ENCODE measurements around the gene TSPAN18.

The TSPAN18 gene

DNA sequence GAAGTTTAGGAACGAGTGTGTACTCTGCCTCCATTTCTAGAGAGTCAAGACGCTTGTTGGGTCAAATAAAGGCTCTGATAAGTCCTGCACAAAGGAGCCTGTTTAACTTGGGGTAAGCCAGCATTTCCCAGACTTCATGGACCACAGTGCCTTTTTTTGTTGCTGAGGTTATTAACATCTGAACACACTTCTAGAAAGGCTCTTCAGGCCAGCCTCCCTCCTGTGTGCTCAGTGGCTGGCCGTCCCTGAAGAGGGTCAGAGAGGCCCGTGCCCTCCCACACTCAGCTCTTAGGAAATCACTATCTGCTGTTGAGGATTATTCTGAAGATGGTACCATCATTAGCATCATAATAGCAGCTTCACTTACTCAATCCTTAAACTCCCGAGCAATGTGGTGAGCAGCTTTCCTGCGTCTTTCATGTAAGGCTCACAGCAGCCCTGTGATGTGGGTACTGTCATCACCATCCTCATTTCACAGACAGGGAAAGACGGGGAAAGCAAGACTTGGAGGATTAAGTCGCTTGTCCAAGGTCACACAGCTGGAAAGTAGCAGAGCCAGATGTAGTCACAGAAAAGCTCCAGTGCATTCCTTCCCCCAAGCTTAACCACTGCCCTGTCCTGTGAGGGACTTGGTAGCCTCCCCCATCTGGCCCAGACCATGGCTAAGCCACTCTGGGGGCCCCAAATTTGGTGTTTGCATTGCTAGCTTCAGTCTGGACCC lies 71.3 kb downstream of the TSPAN18 start:
- no peak for FAIRE-seq
- DNase-seq (ENCODE audit: insufficient read length, low spot score), result no peak
- TF ChIP-seq, protein P1, sequence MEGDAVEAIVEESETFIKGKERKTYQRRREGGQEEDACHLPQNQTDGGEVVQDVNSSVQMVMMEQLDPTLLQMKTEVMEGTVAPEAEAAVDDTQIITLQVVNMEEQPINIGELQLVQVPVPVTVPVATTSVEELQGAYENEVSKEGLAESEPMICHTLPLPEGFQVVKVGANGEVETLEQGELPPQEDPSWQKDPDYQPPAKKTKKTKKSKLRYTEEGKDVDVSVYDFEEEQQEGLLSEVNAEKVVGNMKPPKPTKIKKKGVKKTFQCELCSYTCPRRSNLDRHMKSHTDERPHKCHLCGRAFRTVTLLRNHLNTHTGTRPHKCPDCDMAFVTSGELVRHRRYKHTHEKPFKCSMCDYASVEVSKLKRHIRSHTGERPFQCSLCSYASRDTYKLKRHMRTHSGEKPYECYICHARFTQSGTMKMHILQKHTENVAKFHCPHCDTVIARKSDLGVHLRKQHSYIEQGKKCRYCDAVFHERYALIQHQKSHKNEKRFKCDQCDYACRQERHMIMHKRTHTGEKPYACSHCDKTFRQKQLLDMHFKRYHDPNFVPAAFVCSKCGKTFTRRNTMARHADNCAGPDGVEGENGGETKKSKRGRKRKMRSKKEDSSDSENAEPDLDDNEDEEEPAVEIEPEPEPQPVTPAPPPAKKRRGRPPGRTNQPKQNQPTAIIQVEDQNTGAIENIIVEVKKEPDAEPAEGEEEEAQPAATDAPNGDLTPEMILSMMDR (IDR thresholded peaks at IDR 0.05; ENCODE audit: insufficient read depth, missing control alignments), result no peak

DNA sequence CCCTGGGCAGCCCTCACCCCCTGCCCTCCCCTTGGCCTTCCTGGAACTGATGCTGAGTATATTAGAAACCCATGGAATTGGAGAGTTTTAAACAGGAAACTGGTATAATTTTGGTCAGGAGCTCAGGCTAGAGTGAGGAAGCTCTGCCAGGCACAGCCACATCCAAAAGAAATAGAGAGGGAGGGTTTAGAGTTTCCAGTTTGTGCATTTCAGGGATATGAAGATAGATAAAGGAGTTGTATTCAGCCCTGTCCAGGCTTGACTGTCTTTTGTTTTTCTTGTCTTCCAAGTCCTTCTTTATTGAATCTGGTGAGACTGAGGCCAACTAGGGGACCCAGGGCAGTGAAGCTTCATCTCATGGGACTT lies 71.8 kb downstream of the TSPAN18 start:
- TF ChIP-seq, protein P1 (IDR thresholded peaks at IDR 0.05; ENCODE audit: insufficient read depth, missing control alignments), result no peak
- FAIRE-seq, result no peak

DNA sequence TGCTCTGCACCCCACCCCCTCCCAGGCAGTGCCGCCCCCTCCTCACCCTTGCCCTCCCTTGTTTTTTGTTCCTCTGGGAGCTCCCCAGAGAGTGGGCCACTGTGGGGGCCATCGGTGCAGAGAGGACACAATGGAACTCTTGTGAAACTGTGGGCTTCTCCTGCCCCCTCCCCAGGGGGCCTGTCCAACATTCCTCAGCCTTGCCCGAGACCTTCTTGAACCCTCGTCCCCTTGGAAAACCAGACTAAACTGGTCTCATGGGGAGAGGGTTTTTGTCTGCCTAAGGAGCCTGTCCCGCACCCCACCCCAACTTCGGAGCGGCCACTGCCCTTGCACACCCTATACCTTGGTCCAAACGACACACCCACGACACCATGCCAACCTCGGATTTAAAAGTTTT lies 72.2 kb downstream of the TSPAN18 start:
- no peak for FAIRE-seq
- TF ChIP-seq, protein P1 (IDR thresholded peaks at IDR 0.05; ENCODE audit: insufficient read depth, missing control alignments), result no peak

More for the DNA sequence above, 71.8 kb downstream of the TSPAN18 start:
- DNase-seq (ENCODE audit: insufficient read length, low spot score), result no peak

DNA sequence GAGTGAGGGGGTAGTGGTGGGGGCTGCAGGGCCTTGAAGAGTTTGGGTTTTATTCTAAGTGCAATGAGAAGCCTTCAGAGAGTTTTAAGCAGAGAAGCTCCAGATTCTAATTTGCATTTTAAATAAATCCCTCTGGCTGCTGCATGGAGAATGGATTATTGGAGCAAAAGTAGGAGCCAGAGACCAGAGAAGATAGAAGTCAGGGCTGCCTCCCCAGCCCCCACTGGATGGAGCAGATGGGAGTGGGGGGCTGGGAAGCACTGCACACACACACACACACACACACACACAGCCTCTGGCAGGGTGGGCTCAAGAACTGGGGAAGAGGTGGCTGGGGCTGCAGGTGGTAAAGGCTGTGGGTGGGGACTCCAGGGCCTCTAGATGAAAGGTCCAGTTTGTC lies 75.6 kb downstream of the TSPAN18 start:
- TF ChIP-seq, protein P1 (IDR thresholded peaks at IDR 0.05; ENCODE audit: insufficient read depth, missing control alignments), result no peak
- FAIRE-seq (no peak), DNase-seq (ENCODE audit: insufficient read length, low spot score) (no peak)

More for the DNA sequence above, 72.2 kb downstream of the TSPAN18 start:
- no peak for DNase-seq (ENCODE audit: insufficient read length, low spot score)

DNA sequence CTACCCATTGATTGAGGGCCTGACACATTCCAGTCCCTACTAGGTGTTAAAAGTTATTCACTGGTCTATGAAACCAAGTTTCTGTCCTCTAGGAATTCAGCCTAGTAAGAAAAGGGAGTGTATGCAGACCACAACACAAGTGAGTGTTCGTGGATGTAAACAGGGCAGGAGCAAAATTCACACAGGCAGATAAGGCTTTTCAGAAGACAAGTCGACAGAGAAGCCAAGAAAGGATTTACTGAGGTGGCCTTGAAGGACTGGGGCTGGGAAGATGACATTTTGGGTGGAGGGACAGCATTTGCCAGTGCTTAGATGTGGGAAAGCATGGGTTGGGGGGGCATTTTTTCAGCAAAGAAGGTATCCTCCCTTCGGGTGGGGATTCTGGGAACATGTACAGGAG lies 76.2 kb downstream of the TSPAN18 start:
- TF ChIP-seq, protein P1 (IDR thresholded peaks at IDR 0.05; ENCODE audit: insufficient read depth, missing control alignments), result no peak
- DNase-seq (ENCODE audit: insufficient read length, low spot score) (no peak), FAIRE-seq (no peak)

DNA sequence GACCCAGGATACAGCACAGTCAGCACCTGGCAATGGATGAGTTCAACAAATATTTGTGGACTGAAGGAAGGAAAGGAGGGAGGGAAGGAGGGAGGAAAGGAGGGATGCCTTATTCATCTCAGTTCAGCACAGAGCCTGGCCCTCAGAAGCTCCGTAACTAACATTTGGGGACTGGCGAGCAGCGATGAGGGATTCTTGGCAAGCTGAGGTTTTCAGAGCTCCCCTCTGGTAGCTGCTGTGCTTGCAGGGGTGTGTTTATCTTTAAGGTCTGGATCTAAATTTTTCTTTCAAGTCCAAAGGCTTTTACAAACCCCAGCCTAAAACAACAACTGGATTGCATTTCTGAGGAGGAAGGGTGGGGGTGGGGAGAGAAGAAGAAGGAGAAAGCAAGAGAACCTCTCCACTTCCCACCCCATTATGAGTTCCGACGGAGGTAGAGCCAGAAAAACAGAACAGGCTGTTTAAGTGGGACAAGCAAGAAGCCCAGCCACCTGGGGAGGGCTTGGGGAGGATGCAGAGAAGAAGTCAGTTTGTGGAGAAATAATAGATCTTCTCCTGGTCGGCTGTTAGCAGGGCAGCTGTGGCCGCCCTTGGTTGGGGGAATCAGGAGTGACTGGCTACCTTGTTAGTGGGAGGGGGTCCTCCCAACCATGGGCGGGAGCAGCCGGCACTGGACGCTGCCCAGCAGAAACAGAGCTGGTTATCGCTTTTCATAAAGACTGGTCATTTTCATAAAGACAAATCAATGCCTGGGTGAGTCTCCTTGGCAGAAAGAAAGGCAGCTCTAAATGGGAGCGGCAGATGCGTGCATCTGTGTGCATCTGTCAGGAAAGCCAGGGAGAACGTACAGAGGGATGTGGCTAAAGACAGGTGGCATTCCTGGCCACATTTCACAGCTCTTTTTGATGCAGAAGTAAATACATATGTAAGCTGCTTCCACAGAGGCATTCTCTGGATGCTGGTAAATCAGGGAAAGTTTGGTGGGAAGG lies 78.0 kb downstream of the TSPAN18 start:
- no peak for FAIRE-seq
- TF ChIP-seq, protein P1 (IDR thresholded peaks at IDR 0.05; ENCODE audit: insufficient read depth, missing control alignments), result no peak

More for the DNA sequence above, 78.0 kb downstream of the TSPAN18 start:
- DNase-seq (ENCODE audit: insufficient read length, low spot score), result no peak

All from D721Med (cell line).